Measurements from ENCODE around the gene NIT1. TPM values are rescaled to one million over a fixed set of nuclear protein-coding genes. Genes with fewer than 3 reads are reported as not detected.

NIT1 gene
- total and polyA plus RNA-seq, 12 donors, result 24.1 to 41.2 (median 32.1) TPM

DNA sequence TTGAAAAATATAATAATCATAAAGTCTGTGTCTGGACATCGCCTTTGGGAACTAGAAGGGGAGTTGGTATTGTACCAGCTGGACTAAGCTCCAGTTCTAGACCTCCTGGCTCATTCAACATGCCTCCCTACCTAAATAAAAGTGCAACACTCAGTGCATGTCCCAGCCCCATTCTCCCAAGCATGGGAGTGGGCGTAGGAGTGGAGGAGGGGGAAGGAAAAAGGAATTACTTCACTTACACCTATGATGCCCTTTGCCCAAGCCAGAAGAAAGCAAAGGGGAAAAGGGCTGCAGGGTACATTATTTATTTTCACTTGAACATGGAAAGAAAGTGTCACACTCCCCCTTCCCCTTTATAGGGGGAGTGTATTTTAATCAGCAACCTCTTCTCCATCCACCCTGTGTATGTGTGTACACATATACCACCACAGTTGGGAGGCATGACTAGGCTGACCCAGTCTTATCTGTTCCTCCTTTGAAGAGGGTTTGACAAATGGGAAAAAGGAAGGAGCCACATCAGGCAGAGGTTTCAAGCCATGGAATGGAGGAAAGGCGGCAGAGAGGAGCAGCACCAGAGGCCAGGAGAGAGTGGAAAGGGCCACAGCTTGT lies 3.2 kb downstream of the NIT1 start:
- H3K4me1 ChIP-seq, result peaks cover 14 to 53% (median 36%) of the 10 kb centered on the region in 9 donors
- ATAC-seq (no peak), DNase-seq (no peak)
- H3K27me3 ChIP-seq, result no peaks in the 10 kb centered on the region
- H3K36me3 ChIP-seq, result peaks cover 0 to 65% (median 45%) of the 10 kb centered on the region in 9 donors
- WGBS, 2 donors, result 93 to 97% methylated on average over 3 of the region's 3 CpGs
- no peaks in the 10 kb centered on the region for H3K9me3 ChIP-seq
- peak overlapping the region in 1 of 10 donors; percentile 15 for H3K27ac ChIP-seq
- TF ChIP-seq, protein P1, sequence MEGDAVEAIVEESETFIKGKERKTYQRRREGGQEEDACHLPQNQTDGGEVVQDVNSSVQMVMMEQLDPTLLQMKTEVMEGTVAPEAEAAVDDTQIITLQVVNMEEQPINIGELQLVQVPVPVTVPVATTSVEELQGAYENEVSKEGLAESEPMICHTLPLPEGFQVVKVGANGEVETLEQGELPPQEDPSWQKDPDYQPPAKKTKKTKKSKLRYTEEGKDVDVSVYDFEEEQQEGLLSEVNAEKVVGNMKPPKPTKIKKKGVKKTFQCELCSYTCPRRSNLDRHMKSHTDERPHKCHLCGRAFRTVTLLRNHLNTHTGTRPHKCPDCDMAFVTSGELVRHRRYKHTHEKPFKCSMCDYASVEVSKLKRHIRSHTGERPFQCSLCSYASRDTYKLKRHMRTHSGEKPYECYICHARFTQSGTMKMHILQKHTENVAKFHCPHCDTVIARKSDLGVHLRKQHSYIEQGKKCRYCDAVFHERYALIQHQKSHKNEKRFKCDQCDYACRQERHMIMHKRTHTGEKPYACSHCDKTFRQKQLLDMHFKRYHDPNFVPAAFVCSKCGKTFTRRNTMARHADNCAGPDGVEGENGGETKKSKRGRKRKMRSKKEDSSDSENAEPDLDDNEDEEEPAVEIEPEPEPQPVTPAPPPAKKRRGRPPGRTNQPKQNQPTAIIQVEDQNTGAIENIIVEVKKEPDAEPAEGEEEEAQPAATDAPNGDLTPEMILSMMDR (IDR thresholded peaks at IDR 0.05), result no peak
- intact Hi-C loops (cut with DNase I), result no loop called here
- no peak overlapping the region for H3K4me3 ChIP-seq

GRCh38 chr1:161121834-161122233 lies 3.9 kb downstream of the NIT1 start:
- TF ChIP-seq, protein P1 (IDR thresholded peaks at IDR 0.05), result no peak
- 70 to 75% methylated on average over 4 of the region's 4 CpGs for WGBS, 2 donors
- H3K36me3 ChIP-seq, result peaks cover 0 to 72% (median 52%) of the 10 kb centered on the region in 9 donors

GRCh38 chr1:161122967-161123366 lies 5.1 kb downstream of the NIT1 start:
- TF ChIP-seq, protein P1 (IDR thresholded peaks at IDR 0.05), result no peak
- Histone ChIP-seq H3K4me1 (peaks cover 10 to 52% (median 33%) of the 10 kb centered on the region in 9 donors), H3K27me3 (no peaks in the 10 kb centered on the region), H3K27ac (no peak overlapping the region), H3K36me3 (peaks cover 0 to 84% (median 63%) of the 10 kb centered on the region in 9 donors), H3K9me3 (no peaks in the 10 kb centered on the region), H3K4me3 (no peak overlapping the region)
- DNase-seq (no peak), ATAC-seq (no peak)
- WGBS, 2 donors, result 83 to 87% methylated on average over 6 of the region's 6 CpGs
- intact Hi-C loops (cut with DNase I), result no loop called here

More at GRCh38 chr1:161121834-161122233, 3.9 kb downstream of the NIT1 start:
- intact Hi-C loops (cut with DNase I), result no loop called here
- DNase-seq (no peak), ATAC-seq (no peak)
- Histone ChIP-seq H3K27me3 (no peaks in the 10 kb centered on the region), H3K9me3 (no peaks in the 10 kb centered on the region), H3K4me1 (peaks cover 13 to 46% (median 30%) of the 10 kb centered on the region in 9 donors), H3K27ac (peak overlapping the region in 1 of 10 donors; percentile 23), H3K4me3 (no peak overlapping the region)

DNA sequence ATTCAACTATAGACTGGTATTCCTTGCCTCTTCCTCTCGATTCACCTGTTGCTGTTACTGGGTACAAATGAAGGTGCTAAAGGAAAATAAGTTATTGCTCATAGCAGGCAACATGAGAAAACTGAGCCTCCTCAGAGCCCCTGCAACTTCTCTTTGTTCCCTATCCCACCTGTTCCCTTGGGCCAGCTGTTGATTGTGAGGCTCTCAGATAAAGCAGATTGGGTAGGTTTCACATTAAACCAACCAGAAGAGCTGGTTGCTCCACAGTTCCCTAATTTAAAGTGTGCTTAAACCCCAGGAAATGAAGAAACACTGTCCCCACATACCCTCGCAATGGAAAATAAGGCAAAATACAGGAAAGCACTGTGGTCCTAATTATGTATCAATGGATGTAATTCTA lies 9.7 kb downstream of the NIT1 start:
- H3K27ac ChIP-seq, result peak overlapping the region in 1 of 10 donors; percentile 22

More for the DNA sequence above, 9.7 kb downstream of the NIT1 start:
- intact Hi-C loops (cut with DNase I), result loop anchor here in 1 of 10 donors (1.0 kb wide), 1 partner anchor 8 kb away; no protein-coding TSS in a partner anchor
- Histone ChIP-seq H3K27me3 (no peaks in the 10 kb centered on the region), H3K36me3 (peaks cover 0 to 82% (median 38%) of the 10 kb centered on the region in 9 donors), H3K4me3 (no peak overlapping the region), H3K4me1 (peaks cover 0 to 53% (median 39%) of the 10 kb centered on the region in 9 donors), H3K9me3 (no peaks in the 10 kb centered on the region)
- no peak for ATAC-seq
- TF ChIP-seq, protein P1 (IDR thresholded peaks at IDR 0.05), result no peak
- no peak for DNase-seq
- 80 to 90% methylated on average over 2 of the region's 2 CpGs for WGBS, 2 donors
